Measurements from ENCODE around the gene GPR15LG.

- TF ChIP-seq HDGF (IDR thresholded peaks at IDR 0.05; ENCODE audit: borderline replicate concordance) (no peak), FOXM1 (IDR thresholded peaks at IDR 0.05; ENCODE audit: borderline replicate concordance) (no peak), CTBP1 (IDR thresholded peaks at IDR 0.05; ENCODE audit: borderline replicate concordance) (no peak), FOXA1 (IDR thresholded peaks at IDR 0.05) (no peak), SP1 (IDR thresholded peaks at IDR 0.05) (no peak), PKNOX1 (IDR thresholded peaks at IDR 0.05) (no peak), SUZ12 (IDR thresholded peaks at IDR 0.05) (no peak), ELF4 (IDR thresholded peaks at IDR 0.05) (no peak)
Observed at GRCh38 chr10:84216834-84217233, 43.2 kb downstream of the GPR15LG start.
